A673 (cell line): ENCODE measurements around the gene SV2C.

Experiments used
- CTCF ChIP-seq: fragments of 300-800, 200-600 bp; sonication (generic); conservative IDR thresholded peaks from 2 replicates; pipeline ENCODE4 v1.5.1; 2017; ENCODE audit warnings: low read depth, mild to moderate bottlenecking, antibody characterized with exemption, low read length, moderate library complexity, mixed read lengths
- EZH2 ChIP-seq: fragments of 200-600 bp; sonication (generic); IDR thresholded peaks from 2 replicates; pipeline ENCODE4 v1.6.1; 2017; ENCODE audit warnings: borderline replicate concordance, low read depth, mild to moderate bottlenecking, mixed read lengths, antibody characterized with exemption, low read length; ENCODE audit not compliant: poor library complexity, severe bottlenecking

DNA sequence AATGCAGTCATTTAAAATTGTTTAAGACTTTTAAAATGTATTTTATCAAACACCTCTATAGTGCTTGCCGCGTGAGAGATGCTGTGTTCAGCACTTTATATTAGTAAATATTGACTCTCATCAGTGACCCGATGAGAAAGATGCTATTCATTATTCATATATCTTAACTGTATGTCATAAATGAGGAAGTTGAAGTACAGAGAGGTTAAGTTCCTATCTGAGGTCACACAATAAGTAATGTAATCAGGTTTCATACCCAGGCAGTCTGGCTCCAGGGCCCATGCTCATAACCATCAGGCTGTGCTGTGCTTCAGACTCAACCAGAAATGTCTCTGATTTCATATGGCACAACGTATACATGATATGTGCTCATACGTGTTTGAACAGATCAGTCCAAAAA, 119.0 kb downstream of the SV2C start:
- no peak for TF ChIP-seq EZH2
- no peak for TF ChIP-seq CTCF
